Panc1 (cell line): ENCODE measurements around the gene CMYA5. TPM values are rescaled to one million over a fixed set of nuclear protein-coding genes. Genes with fewer than 3 reads are reported as not detected.
"Not testable (repeated sequence)": the region's sequence is repeated elsewhere in the genome, so short reads cannot be mapped to it uniquely, and the experiment has no call there.

Experiments used
- ATAC-seq: fragments of 200-7000 bp; cut with Tn5 transposase; 2 replicates; pipeline ENCODE4 v1.9.1; 2020; ENCODE audit warnings: mild to moderate bottlenecking, moderate library complexity
- BruUV-seq: library from RNA; stranded (reverse); fragments of 400-500 nt; replicated peaks from 2 replicates; lab custom pipeline; 2021; lab: Mats Ljungman, UMichigan
- CTCF ChIA-PET: fragments of 300-600 bp; sonication (Branson Sonifier 250); formaldehyde crosslinking; loops from one replicate; lab custom pipeline; 2022; ENCODE audit warnings: antibody characterized with exemption; lab: Charles Lee
- POLR2A ChIA-PET: fragments of 300-600 bp; sonication (Branson Sonifier 250); formaldehyde crosslinking; loops from one replicate; lab custom pipeline; 2022; ENCODE audit warnings: antibody characterized with exemption; lab: Charles Lee
- DNase-seq: peaks from one replicate; pipeline ENCODE4 v3.0.0-alpha.2; 2010; ENCODE audit warnings: low read depth, low spot score
- H3K27ac ChIP-seq: 2 replicates; pipeline ENCODE4 v1.5.1; 2011; ENCODE audit warnings: mild to moderate bottlenecking, low read length, inconsistent platforms
- H3K27me3 ChIP-seq: fragments of 200-500 bp; sonication (Bioruptor generic); 2 replicates; pipeline ENCODE4 v1.6.0; 2014; ENCODE audit warnings: low read length, inconsistent platforms; ENCODE audit not compliant: control insufficient read depth, insufficient read depth
- H3K36me3 ChIP-seq: fragments of 200-500 bp; sonication (Bioruptor generic); 2 replicates; pipeline ENCODE4 v1.5.1; 2014; ENCODE audit warnings: inconsistent platforms, mild to moderate bottlenecking, low read length, moderate library complexity; ENCODE audit not compliant: control insufficient read depth, insufficient read depth
- H3K4me1 ChIP-seq: 2 replicates; pipeline ENCODE4 v1.5.1; 2011; ENCODE audit warnings: inconsistent platforms, mild to moderate bottlenecking, low read length, moderate library complexity; ENCODE audit not compliant: control insufficient read depth, insufficient read depth
- H3K4me3 ChIP-seq, 2 experiments: 2 replicates each; pipeline ENCODE4 v1.5.1; 2011 to 2012; ENCODE audit warnings: low read depth in 2 of 2, low read length in 2 of 2, mild to moderate bottlenecking in 2 of 2, inconsistent platforms in 1 of 2, moderate library complexity in 1 of 2
- H3K9me3 ChIP-seq: fragments of 200-500 bp; sonication (Bioruptor generic); 2 replicates; pipeline ENCODE4 v1.5.1; 2014; ENCODE audit warnings: low read depth, mild to moderate bottlenecking, inconsistent platforms, low read length, moderate library complexity; ENCODE audit not compliant: control insufficient read depth, insufficient read depth
- CTCF ChIP-seq: fragments of 450-650 bp; IDR thresholded peaks from 2 replicates; pipeline ENCODE4 v1.5.1; 2017; ENCODE audit warnings: mild to moderate bottlenecking
- POLR2AphosphoS5 ChIP-seq: IDR thresholded peaks from 2 replicates; pipeline ENCODE4 v1.6.1; 2012; ENCODE audit warnings: mild to moderate bottlenecking, low read depth, low read length, moderate library complexity
- SIN3A ChIP-seq: IDR thresholded peaks from 2 replicates; pipeline ENCODE4 v1.6.1; 2012; ENCODE audit warnings: low read depth, mild to moderate bottlenecking, low read length, moderate library complexity, borderline replicate concordance; ENCODE audit not compliant: insufficient read depth
- TCF7L2 ChIP-seq: IDR thresholded peaks from 2 replicates; pipeline ENCODE4 v1.6.1; 2011; ENCODE audit warnings: mild to moderate bottlenecking, low read depth, low read length, inconsistent platforms
- in situ Hi-C: cut with HindIII; loops from 2 replicates; pipeline ENCODE4 v1.10.0; 2016; ENCODE audit warnings: low sequenced_read_pairs, low pct_unique_long_range_greater_than_20kb
- intact Hi-C: fragments of 100-400 bp; cut with micrococcal nuclease; formaldehyde crosslinking; loops from one replicate; pipeline ENCODE4 v1.10.0; 2022; ENCODE audit not compliant: unreplicated experiment
- total RNA-seq: library from RNA; stranded (reverse); gene quantifications from one replicate; pipeline ENCODE4 v1.2.1, GENCODE V29; 2021; ENCODE audit not compliant: unreplicated experiment
- TF ChIP-seq, protein P1 (sequence below), 2 experiments: IDR thresholded peaks; 2 replicates each; pipeline ENCODE4 v1.6.1; 2011 to 2012; ENCODE audit warnings: low read depth in 2 of 2, control low read depth in 1 of 2, low read length in 1 of 2, mild to moderate bottlenecking in 1 of 2, moderate library complexity in 1 of 2; ENCODE audit not compliant: insufficient read depth in 1 of 2

Gene CMYA5
- total RNA-seq, 1 experiment from 2014 or later = 0.31 TPM

DNA sequence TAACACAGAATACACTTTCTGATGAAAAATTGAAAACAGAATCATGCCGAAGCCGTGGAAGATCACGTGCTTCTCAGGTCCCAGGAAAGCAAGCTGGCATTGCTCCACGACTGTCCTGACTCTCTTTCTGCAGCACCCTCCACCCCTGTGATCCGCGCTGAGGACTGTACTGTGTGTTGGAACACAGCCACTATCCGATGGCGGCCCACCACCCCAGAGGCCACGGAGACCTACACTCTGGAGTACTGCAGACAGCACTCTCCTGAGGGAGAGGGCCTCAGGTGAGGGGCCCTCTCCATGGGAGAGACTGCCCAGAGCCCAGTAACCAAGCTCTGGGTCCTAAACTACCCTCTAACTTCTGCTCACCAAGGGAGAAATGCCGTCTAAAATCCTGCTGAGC lies 73.3 kb downstream of the CMYA5 start:
- Histone ChIP-seq H3K27me3 (peaks cover 3% of the 10 kb centered on the region), H3K9me3 (no peaks in the 10 kb centered on the region), H3K4me1 (no peaks in the 10 kb centered on the region), H3K27ac (no peak overlapping the region), H3K36me3 (no peaks in the 10 kb centered on the region), H3K4me3 (no peak overlapping the region)
- POLR2A ChIA-PET = no interaction called here
- no TSS peak for BruUV-seq
- intact Hi-C loops (no loop called here), in situ Hi-C loops (no loop called here)
- TF ChIP-seq POLR2AphosphoS5 (no peak), TCF7L2 (no peak), SIN3A (no peak), CTCF (no peak)
- ATAC-seq (no peak), DNase-seq (no peak)
- CTCF ChIA-PET = no interaction called here

DNA sequence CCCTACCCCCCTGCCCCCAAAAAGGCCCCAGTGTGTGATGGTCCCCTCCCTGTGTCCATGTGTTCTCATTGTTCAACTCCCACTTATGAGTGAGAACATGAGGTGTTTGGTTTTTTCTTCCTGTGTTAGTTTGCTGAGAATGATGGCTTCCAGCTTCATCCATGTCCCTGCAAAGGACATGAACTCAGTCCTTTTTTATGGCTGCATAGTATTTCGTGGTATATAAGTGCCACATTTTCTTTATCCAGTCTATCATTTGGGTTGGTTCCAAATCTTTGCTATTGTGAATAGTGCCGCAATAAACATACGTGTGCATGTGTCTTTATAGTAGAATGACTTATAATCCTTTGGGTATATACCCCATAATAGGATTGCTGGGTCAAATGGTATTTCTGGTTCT lies 74.5 kb downstream of the CMYA5 start:
- H3K4me1 ChIP-seq, in situ Hi-C loops, H3K36me3 ChIP-seq, H3K27me3 ChIP-seq, H3K9me3 ChIP-seq, CTCF ChIA-PET, intact Hi-C loops, BruUV-seq, ATAC-seq, H3K4me3 ChIP-seq, POLR2A ChIA-PET, DNase-seq, H3K27ac ChIP-seq: not testable (repeated sequence)

- Histone ChIP-seq H3K27ac (no peak overlapping the region), H3K36me3 (no peaks in the 10 kb centered on the region), H3K4me1 (no peaks in the 10 kb centered on the region), H3K9me3 (no peaks in the 10 kb centered on the region), H3K27me3 (peaks cover 2% of the 10 kb centered on the region; the same call in 1 of the 2 replicates), H3K4me3 (no peak overlapping the region)
- CTCF ChIA-PET = no interaction called here
- in situ Hi-C loops = no loop called here
- no peak for TF ChIP-seq SIN3A
- DNase-seq = no peak
- POLR2A ChIA-PET = no interaction called here
- intact Hi-C loops = no loop called here
- no peak for ATAC-seq
- BruUV-seq = no TSS peak
These were observed 81.8 kb downstream of the CMYA5 start for GRCh38 chr5:79771387-79771786.

DNA sequence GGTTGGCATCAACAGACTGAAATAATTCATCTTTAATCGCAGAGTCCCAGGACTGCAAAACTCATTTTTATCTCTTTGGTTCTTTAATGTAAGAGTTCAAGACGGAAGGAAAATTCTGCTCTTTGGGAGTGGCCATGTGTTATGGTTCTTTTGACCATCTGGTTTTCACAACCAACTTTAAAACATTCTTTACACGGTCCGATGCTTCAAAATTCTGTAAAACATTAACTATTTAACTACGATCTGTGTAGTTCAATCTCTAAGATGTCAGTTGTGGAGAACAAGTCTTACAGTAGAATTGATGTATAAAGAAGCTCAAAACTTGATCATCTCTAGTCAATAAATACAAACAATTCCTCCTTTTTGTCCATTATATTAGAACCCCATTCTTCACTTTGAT lies 83.0 kb downstream of the CMYA5 start:
- intact Hi-C loops = no loop called here

More for the DNA sequence above, 83.0 kb downstream of the CMYA5 start:
- ATAC-seq (no peak), DNase-seq (no peak)
- Histone ChIP-seq H3K27ac (no peak overlapping the region), H3K27me3 (peaks cover 2% of the 10 kb centered on the region; the same call in 1 of the 2 replicates), H3K9me3 (no peaks in the 10 kb centered on the region), H3K4me1 (no peaks in the 10 kb centered on the region), H3K4me3 (no peak overlapping the region), H3K36me3 (no peaks in the 10 kb centered on the region)
- POLR2A ChIA-PET = no interaction called here
- TF ChIP-seq CTCF (no peak), SIN3A (no peak), TCF7L2 (no peak), POLR2AphosphoS5 (no peak)
- TF ChIP-seq, protein P1, sequence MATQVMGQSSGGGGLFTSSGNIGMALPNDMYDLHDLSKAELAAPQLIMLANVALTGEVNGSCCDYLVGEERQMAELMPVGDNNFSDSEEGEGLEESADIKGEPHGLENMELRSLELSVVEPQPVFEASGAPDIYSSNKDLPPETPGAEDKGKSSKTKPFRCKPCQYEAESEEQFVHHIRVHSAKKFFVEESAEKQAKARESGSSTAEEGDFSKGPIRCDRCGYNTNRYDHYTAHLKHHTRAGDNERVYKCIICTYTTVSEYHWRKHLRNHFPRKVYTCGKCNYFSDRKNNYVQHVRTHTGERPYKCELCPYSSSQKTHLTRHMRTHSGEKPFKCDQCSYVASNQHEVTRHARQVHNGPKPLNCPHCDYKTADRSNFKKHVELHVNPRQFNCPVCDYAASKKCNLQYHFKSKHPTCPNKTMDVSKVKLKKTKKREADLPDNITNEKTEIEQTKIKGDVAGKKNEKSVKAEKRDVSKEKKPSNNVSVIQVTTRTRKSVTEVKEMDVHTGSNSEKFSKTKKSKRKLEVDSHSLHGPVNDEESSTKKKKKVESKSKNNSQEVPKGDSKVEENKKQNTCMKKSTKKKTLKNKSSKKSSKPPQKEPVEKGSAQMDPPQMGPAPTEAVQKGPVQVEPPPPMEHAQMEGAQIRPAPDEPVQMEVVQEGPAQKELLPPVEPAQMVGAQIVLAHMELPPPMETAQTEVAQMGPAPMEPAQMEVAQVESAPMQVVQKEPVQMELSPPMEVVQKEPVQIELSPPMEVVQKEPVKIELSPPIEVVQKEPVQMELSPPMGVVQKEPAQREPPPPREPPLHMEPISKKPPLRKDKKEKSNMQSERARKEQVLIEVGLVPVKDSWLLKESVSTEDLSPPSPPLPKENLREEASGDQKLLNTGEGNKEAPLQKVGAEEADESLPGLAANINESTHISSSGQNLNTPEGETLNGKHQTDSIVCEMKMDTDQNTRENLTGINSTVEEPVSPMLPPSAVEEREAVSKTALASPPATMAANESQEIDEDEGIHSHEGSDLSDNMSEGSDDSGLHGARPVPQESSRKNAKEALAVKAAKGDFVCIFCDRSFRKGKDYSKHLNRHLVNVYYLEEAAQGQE (IDR thresholded peaks at IDR 0.05; ENCODE audit: insufficient read depth in 1 of 2, low read depth in 2 of 2, low read length in 1 of 2) = no peak
- in situ Hi-C loops = no loop called here
- CTCF ChIA-PET = no interaction called here
- no TSS peak for BruUV-seq
